ENCODE data around the gene OR6Q1. TPM values are rescaled to one million over a fixed set of nuclear protein-coding genes. Genes with fewer than 3 reads are reported as not detected.

Gene OR6Q1
- total RNA-seq, 1 experiment from 2014 or later = not detected

Other genes with a start within 250 kb of the OR6Q1 start
- not detected in 3 replicates for gene OR9Q1, start 7.1 kb upstream of the OR6Q1 start, total RNA-seq (2021)
- not detected in 3 replicates for gene OR9I1, start 94.6 kb downstream of the OR6Q1 start, total RNA-seq (2021)
- gene OR9Q2, start 158.1 kb downstream of the OR6Q1 start, total RNA-seq (2021) = not detected in 3 replicates
- not detected in 3 replicates for gene OR1S2, start 173.2 kb downstream of the OR6Q1 start, total RNA-seq (2021)
- not detected in 3 replicates for gene OR1S1, start 181.8 kb downstream of the OR6Q1 start, total RNA-seq (2021)
- gene OR10Q1, start 198.0 kb downstream of the OR6Q1 start, total RNA-seq (2021) = not detected in 3 replicates
- not detected in 3 replicates for gene OR10W1, start 237.3 kb downstream of the OR6Q1 start, total RNA-seq (2021)

Measured in WTC11 (cell line).